SU-DHL-6 (cell line): ENCODE measurements around the gene TPRKB.

ENCODE experiments used
- EZH2phosphoT487 ChIP-seq: fragments of 200-600 bp; sonication (generic), shearing (Covaris generic); conservative IDR thresholded peaks from 2 replicates; pipeline ENCODE4 v1.6.1; 2018; ENCODE audit warnings: mild to moderate bottlenecking, antibody characterized with exemption, low read length, moderate library complexity, mixed read lengths
- TF ChIP-seq, protein P1 (sequence below): fragments of 200-600 bp; sonication (generic); IDR thresholded peaks from one replicate; pipeline ENCODE4 v1.5.1; 2017; ENCODE audit warnings: antibody characterized with exemption, mild to moderate bottlenecking, low read length, moderate library complexity; ENCODE audit not compliant: insufficient read depth, poor library complexity, severe bottlenecking

- TF ChIP-seq, protein P1, sequence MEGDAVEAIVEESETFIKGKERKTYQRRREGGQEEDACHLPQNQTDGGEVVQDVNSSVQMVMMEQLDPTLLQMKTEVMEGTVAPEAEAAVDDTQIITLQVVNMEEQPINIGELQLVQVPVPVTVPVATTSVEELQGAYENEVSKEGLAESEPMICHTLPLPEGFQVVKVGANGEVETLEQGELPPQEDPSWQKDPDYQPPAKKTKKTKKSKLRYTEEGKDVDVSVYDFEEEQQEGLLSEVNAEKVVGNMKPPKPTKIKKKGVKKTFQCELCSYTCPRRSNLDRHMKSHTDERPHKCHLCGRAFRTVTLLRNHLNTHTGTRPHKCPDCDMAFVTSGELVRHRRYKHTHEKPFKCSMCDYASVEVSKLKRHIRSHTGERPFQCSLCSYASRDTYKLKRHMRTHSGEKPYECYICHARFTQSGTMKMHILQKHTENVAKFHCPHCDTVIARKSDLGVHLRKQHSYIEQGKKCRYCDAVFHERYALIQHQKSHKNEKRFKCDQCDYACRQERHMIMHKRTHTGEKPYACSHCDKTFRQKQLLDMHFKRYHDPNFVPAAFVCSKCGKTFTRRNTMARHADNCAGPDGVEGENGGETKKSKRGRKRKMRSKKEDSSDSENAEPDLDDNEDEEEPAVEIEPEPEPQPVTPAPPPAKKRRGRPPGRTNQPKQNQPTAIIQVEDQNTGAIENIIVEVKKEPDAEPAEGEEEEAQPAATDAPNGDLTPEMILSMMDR, result no peak
- no peak for TF ChIP-seq EZH2phosphoT487
Observed at GRCh38 chr2:73739101-73739500, 2.0 kb upstream of the TPRKB start.
